Stimulated activated CD4-positive, alpha-beta T cell treated with anti-CD3 and anti-CD28 coated beads, Interleukin-12 subunit alpha, Interleukin-12 subunit beta, amount 100 ng/mL, for 24 hours (primary cell): Measurements from ENCODE around the gene MAGI2.

ENCODE experiments used
- DNase-seq, 2 experiments: peaks; one replicate each; pipeline ENCODE4 v3.0.0-alpha.2; 2020; ENCODE audit warnings: low read depth in 2 of 2

MAGI2 gene

GRCh38 chr7:78184299-78184698, 1269.2 kb downstream of the MAGI2 start:
- DNase-seq: no peak

GRCh38 chr7:78179827-78180477, 1273.5 kb downstream of the MAGI2 start:
- DNase-seq: no peak

GRCh38 chr7:78179211-78179610, 1274.3 kb downstream of the MAGI2 start:
- DNase-seq: no peak

GRCh38 chr7:78178319-78178718, 1275.1 kb downstream of the MAGI2 start:
- no peak for DNase-seq

- no peak for DNase-seq
Observed at GRCh38 chr7:78176171-78176570, 1277.3 kb downstream of the MAGI2 start.

GRCh38 chr7:78175330-78176100, 1278.0 kb downstream of the MAGI2 start:
- DNase-seq: no peak

- no peak for DNase-seq
Observed at GRCh38 chr7:78173666-78174065, 1279.8 kb downstream of the MAGI2 start.

- DNase-seq: no peak
Observed at GRCh38 chr7:78172933-78173591, 1280.4 kb downstream of the MAGI2 start.

GRCh38 chr7:78172267-78172757, 1281.2 kb downstream of the MAGI2 start:
- DNase-seq: no peak

- no peak for DNase-seq
Observed at GRCh38 chr7:78171398-78171797, 1282.1 kb downstream of the MAGI2 start.

- DNase-seq: no peak
Observed at GRCh38 chr7:78170815-78171214, 1282.7 kb downstream of the MAGI2 start.

- no peak for DNase-seq
Observed at GRCh38 chr7:78169992-78170391, 1283.5 kb downstream of the MAGI2 start.

GRCh38 chr7:78168865-78169264, 1284.6 kb downstream of the MAGI2 start:
- no peak for DNase-seq

- no peak for DNase-seq
Observed at GRCh38 chr7:78167860-78168259, 1285.6 kb downstream of the MAGI2 start.

- no peak for DNase-seq
Observed at GRCh38 chr7:78165854-78166253, 1287.6 kb downstream of the MAGI2 start.

GRCh38 chr7:78165454-78165853, 1288.0 kb downstream of the MAGI2 start:
- no peak for DNase-seq

GRCh38 chr7:78164459-78164858, 1289.0 kb downstream of the MAGI2 start:
- DNase-seq: no peak

GRCh38 chr7:78161781-78162180, 1291.7 kb downstream of the MAGI2 start:
- DNase-seq: no peak

- no peak for DNase-seq
Observed at GRCh38 chr7:78159545-78159944, 1293.9 kb downstream of the MAGI2 start.

GRCh38 chr7:78153285-78153684, 1300.2 kb downstream of the MAGI2 start:
- no peak for DNase-seq

GRCh38 chr7:78151229-78151628, 1302.2 kb downstream of the MAGI2 start:
- no peak for DNase-seq

- DNase-seq: no peak
Observed at GRCh38 chr7:78149787-78150186, 1303.7 kb downstream of the MAGI2 start.
